ENCODE measurements around the gene SPRY1.

Gene SPRY1

DNA sequence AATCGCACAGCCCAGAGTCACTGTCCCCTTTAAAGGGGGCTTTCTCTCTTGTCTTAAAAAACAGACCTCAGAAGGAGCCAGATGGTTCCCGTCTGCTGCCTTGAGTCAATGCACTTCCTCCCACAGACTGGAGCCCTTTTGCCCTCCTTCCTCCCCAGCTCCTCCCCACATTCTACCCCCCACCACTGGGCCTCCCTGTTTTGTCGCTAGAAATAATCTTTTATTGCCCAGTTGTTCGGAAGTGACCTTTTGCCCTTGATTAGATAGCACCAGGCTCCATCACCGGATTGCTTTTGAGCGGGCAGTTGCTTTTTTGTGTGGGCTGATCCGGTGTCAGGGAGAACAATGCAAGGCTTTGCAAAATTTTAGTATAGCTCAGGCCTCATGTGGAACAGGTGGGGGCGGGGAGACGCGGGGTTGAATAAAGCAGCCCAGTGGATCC lies 47.7 kb downstream of the SPRY1 start:
- DNase-seq (ENCODE audit: low read depth), result peak; percentile 60

DNA sequence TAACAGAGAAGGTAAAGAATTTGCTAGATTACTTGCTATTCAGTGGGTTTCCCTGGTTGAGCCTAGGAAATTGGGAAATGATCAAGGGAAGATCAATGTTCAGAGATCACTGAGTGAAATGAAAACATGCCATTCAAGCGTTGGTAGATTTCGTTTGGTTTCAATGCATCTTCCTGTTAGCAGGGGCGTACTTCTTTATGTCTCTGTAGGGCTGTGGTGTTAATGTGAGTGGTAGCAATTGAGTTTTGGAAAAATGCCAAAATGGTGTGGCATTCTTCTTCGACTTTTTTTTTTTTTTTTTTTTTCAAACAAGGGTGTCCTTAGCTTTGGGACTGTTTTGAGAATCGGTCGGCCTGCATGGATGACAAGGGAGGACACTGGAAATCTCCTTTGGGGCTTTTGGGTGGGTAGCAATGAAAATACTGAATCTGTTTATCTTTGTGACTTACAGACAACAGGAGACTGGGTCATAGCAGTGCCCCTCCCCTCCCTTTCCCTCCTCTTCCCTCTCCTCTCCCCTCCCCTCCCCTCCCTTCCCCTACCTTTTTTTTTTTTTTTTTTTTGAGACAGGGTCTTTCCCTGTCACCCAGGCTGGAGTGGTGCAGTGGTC lies 50.4 kb downstream of the SPRY1 start:
- DNase-seq (ENCODE audit: low read depth), result no peak

DNA sequence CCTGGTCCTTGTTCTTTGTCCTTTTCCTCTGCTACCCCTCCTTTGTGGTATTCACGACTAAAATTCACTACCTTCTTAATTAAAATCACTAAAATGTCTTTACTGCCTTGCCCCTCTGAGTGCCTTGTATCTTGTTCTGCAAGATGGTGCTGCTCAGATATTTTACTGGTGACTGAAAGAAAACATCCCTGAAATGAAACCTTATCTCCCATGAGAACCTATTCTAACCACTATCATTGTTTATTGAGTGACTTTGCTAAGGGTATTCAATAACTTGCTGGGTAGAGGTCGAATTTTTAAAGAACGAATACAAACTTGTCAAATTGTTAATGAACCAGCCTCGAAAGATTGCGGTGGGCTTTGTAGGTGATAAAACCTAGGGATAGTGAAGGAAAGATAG lies 52.8 kb downstream of the SPRY1 start:
- peak; percentile 12 for DNase-seq (ENCODE audit: low read depth)

DNA sequence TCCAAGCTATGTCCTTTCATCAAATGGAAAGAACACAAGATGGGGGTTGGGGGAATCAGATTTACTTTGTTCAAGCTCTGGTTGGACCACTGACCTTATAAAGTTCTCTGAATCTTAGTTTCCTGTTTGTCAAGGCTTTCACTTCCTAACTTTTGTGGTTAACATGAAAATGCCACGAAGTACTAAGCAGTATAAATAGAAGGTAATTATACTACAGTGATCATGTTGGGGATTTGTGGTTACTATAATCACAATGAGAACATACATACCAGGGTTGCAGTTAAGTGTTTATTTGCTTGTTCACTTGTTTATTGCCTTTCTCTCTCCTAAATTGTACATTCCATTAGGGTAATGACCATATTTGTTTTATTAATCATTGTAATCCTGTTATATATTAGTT lies 53.2 kb downstream of the SPRY1 start:
- peak; percentile 88 for DNase-seq (ENCODE audit: low read depth)

DNA sequence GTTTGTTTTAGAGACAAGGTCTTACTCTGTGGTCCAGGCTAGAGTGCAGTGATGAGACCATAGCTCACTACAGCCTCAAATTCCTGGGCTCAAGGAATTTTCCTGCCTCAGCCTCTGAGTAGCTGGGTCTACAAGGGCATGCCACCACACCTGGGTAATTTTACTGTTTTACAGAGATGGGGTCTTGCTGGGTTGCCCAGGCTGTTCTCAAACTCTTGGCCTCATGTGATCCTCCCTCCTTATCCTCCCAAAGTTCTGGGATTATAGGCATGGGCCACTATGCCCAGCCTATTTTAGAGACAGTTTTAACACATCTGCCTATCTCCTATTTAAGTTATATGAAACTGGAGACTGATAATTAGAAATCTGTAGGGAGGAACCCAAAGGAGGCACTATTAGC lies 53.8 kb downstream of the SPRY1 start:
- DNase-seq (ENCODE audit: low read depth), result no peak

DNA sequence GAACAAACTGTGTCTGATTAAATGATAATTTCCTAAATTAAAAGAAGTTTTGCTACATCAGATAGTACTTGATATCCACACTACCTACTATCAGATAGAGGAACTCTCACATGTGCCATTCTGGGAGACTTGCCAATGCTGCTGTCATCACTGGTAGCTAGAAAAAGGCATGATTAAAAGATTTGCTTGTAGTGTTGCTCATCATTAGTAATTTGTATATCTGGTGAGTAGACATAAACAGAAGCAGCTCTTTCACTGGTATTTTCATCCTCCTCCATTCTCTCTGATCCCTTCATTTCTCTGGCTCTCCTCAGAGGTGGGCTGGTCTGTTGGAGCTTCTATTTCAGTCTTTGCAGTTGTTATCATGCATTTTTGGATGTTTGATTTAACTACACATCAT lies 56.0 kb downstream of the SPRY1 start:
- DNase-seq (ENCODE audit: low read depth), result peak; percentile 96

DNA sequence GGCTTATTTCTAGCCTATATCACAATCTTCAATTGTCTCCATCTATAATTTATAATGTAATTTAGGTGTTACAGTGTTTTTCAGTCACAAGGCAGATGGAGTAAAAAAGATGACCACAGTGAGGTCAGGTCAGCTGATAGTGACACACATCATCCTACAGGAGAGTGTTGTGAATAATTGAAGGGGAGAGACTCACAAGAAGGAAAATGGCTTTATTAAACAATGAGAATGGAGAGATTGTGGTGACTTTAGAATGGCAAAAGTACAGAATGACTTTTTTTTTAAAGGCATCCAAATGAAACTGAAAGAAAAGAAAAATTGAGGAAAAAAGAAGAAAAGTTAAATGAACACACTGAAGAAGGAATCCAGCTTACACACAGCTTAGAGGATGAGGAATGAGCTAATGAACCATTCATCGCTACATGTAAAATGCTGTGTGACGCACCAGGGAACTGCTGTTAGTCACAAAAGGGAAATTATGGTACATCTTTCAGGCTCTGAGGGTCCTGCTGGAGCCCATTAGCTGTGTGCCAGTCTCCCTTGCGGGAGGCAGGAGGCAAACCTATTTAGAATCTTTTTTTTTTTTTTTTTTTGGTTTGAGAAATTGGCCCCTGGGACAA lies 56.6 kb downstream of the SPRY1 start:
- peak; percentile 61 for DNase-seq (ENCODE audit: low read depth)
